K562 (cell line): ENCODE results near the gene CPM. TPM values are rescaled to one million over a fixed set of nuclear protein-coding genes. Genes with fewer than 3 reads are reported as not detected.

Experiments used
- ATAC-seq: fragments of 200-7000 bp; cut with Tn5 transposase; 3 replicates; pipeline ENCODE4 v1.9.1; 2020; ENCODE audit warnings: moderate library complexity
- BruUV-seq: library from RNA; stranded (reverse); fragments of 400-500 nt; replicated peaks from 2 replicates; lab custom pipeline; 2021; lab: Mats Ljungman, UMichigan
- CTCF ChIA-PET: fragments of 300-600 bp; formaldehyde crosslinking; extraction: SDS; loops from one replicate; lab custom pipeline; 2021; ENCODE audit warnings: low intra/inter-chr PET ratio; lab: Yijun Ruan, JAX
- POLR2A ChIA-PET: fragments of 300-600, 350-650 bp; sonication (Branson Sonifier 250); formaldehyde crosslinking; extraction: SDS; loops from one replicate; lab custom pipeline; 2021; ENCODE audit warnings: antibody characterized with exemption, inconsistent platforms; lab: Yijun Ruan, JAX
- DNase-seq, 4 experiments: peaks; one replicate each; pipeline versions ENCODE4 v3.0.0 to v3.0.0-alpha.2; 2011 to 2018; ENCODE audit warnings: low spot score in 3 of 4, mixed read lengths in 3 of 4; ENCODE audit errors: extremely low read depth in 1 of 4
- FAIRE-seq: peaks from 2 replicates; lab custom pipeline; 2011; peaks lifted over from hg19 to GRCh38; lab: Jason Lieb, UNC
- H2AFZ ChIP-seq: 2 replicates; pipeline ENCODE4 v1.6.0; 2011; ENCODE audit warnings: low read depth, low read length, control low read depth, inconsistent platforms
- H3K27ac ChIP-seq: fragments of 200-600 bp; 3 replicates; pipeline ENCODE4 v1.8.0; 2011; ENCODE audit warnings: low read depth, mild to moderate bottlenecking, control low read depth, inconsistent platforms, low read length, moderate library complexity, mixed read lengths; ENCODE audit errors: extremely low read depth
- H3K27me3 ChIP-seq, 2 experiments: fragments of 300-600 bp in 1 of 2; 2 replicates in 1 of 2; 3 replicates in 1 of 2; pipeline versions ENCODE4 v1.6.0 to v1.8.0; 2011; ENCODE audit warnings: inconsistent platforms in 2 of 2, low read length in 2 of 2, mild to moderate bottlenecking in 1 of 2, mixed read lengths in 1 of 2, moderate library complexity in 1 of 2; ENCODE audit not compliant: control insufficient read depth in 2 of 2, insufficient read depth in 2 of 2
- H3K36me3 ChIP-seq: fragments of 300-600 bp; 3 replicates; pipeline ENCODE4 v1.8.0; 2011; ENCODE audit warnings: mild to moderate bottlenecking, low read length, inconsistent platforms; ENCODE audit not compliant: control insufficient read depth, insufficient read depth
- H3K4me1 ChIP-seq, 2 experiments: fragments of 200-600 bp in 1 of 2; replicated peaks in 1 of 2; 2 replicates in 1 of 2; 3 replicates in 1 of 2; pipeline versions ENCODE4 v1.5.1 to v1.8.0; 2011; ENCODE audit warnings: inconsistent platforms in 2 of 2, low read length in 2 of 2, mild to moderate bottlenecking in 1 of 2, mixed read lengths in 1 of 2, moderate library complexity in 1 of 2; ENCODE audit not compliant: control insufficient read depth in 2 of 2, insufficient read depth in 2 of 2
- H3K4me2 ChIP-seq: 2 replicates; pipeline ENCODE4 v1.6.1; 2011; ENCODE audit warnings: low read length, control low read depth, inconsistent platforms, mixed read lengths; ENCODE audit not compliant: insufficient read depth
- H3K4me3 ChIP-seq: fragments of 200-600 bp; sonication (generic), shearing (Covaris generic); 2 replicates; pipeline ENCODE4 v1.5.1; 2016; ENCODE audit warnings: control low read depth, inconsistent platforms
- H3K79me2 ChIP-seq: fragments of 200-600 bp; 3 replicates; pipeline ENCODE4 v1.8.0; 2011; ENCODE audit warnings: low read length, inconsistent platforms; ENCODE audit not compliant: control insufficient read depth, insufficient read depth
- H3K9ac ChIP-seq, 2 experiments: 2 replicates each; pipeline versions ENCODE4 v1.6.0 to v1.6.1; 2011; ENCODE audit warnings: low read depth in 2 of 2, low read length in 2 of 2, control low read depth in 1 of 2, inconsistent platforms in 1 of 2, mild to moderate bottlenecking in 1 of 2, mixed read lengths in 1 of 2; ENCODE audit not compliant: insufficient read depth in 1 of 2
- H3K9me1 ChIP-seq: one replicate; pipeline ENCODE4 v1.6.0; 2011; ENCODE audit warnings: inconsistent platforms, mild to moderate bottlenecking, low read length, moderate library complexity; ENCODE audit not compliant: control insufficient read depth, insufficient read depth
- H3K9me3 ChIP-seq: replicated peaks from 2 replicates; pipeline ENCODE4 v1.5.1; 2011; ENCODE audit warnings: low read depth, low read length, inconsistent platforms; ENCODE audit not compliant: control insufficient read depth, insufficient read depth
- H4K20me1 ChIP-seq: replicated peaks from 2 replicates; pipeline ENCODE4 v1.6.1; 2011; ENCODE audit warnings: low read length, inconsistent platforms, mixed read lengths; ENCODE audit not compliant: control insufficient read depth, insufficient read depth
- BRF2 ChIP-seq: IDR thresholded peaks from 3 replicates; pipeline ENCODE4 v1.6.1; 2011; ENCODE audit warnings: borderline replicate concordance, mild to moderate bottlenecking; ENCODE audit not compliant: insufficient read length, insufficient read depth
- CREB3 ChIP-seq: fragments of 450-650 bp; conservative IDR thresholded peaks from 2 replicates; pipeline ENCODE4 v1.6.1; 2016; ENCODE audit warnings: missing genetic modification characterization, low read depth, mild to moderate bottlenecking, missing compliant biosample characterization, moderate library complexity
- CUX1 ChIP-seq: fragments of 200-800 bp; sonication (Bioruptor generic); IDR thresholded peaks from 2 replicates; pipeline ENCODE4 v1.6.1; 2016; ENCODE audit warnings: missing genetic modification characterization, missing compliant biosample characterization
- E2F5 ChIP-seq: sonication (generic); formaldehyde crosslinking; IDR thresholded peaks from 2 replicates; pipeline ENCODE4 v1.8.0; 2022; ENCODE audit warnings: mild to moderate bottlenecking, missing genetic modification reagents
- KDM5B ChIP-seq: fragments of 200-600 bp; sonication (generic); IDR thresholded peaks from 2 replicates; pipeline ENCODE4 v1.6.1; 2012; ENCODE audit warnings: low read depth, mild to moderate bottlenecking, moderate library complexity, low read length, control low read depth, inconsistent platforms; ENCODE audit not compliant: insufficient replicate concordance
- SMARCA4 ChIP-seq: fragments of 450-650 bp; IDR thresholded peaks from 2 replicates; pipeline ENCODE4 v1.6.1; 2016
- USF1 ChIP-seq: sonication (generic); formaldehyde crosslinking; IDR thresholded peaks from 2 replicates; pipeline ENCODE4 v1.9.0; 2022; ENCODE audit warnings: mild to moderate bottlenecking, missing genetic modification reagents
- ZBTB1 ChIP-seq: sonication (generic); formaldehyde crosslinking; IDR thresholded peaks from 2 replicates; pipeline ENCODE4 v1.8.1; 2023; ENCODE audit warnings: missing genetic modification reagents, low read depth, mild to moderate bottlenecking, borderline replicate concordance
- ZNF280B ChIP-seq: fragments of 250-450 bp; sonication (Bioruptor Pico); IDR thresholded peaks from 2 replicates; pipeline ENCODE4 v1.5.1; 2021; ENCODE audit warnings: mild to moderate bottlenecking
- WGBS: fragments of 100-300 bp; shearing (Covaris generic); methylation state at CpG from one replicate; pipeline ENCODE4 v1.1.6; 2016; ENCODE audit warnings: low coverage, mixed read lengths; ENCODE audit not compliant: insufficient coverage; ENCODE audit errors: missing lambda C conversion rate; 5-methylcytosine and 5-hydroxymethylcytosine counted together
- in situ Hi-C: fragments of 300-500 bp; cut with MboI; formaldehyde crosslinking; loops from 4 replicates; pipeline ENCODE4 v1.15.0; 2018; ENCODE audit warnings: inconsistent platforms, mixed read lengths
- intact Hi-C: fragments of 100-400 bp; cut with micrococcal nuclease; formaldehyde crosslinking; loops from 2 replicates; pipeline ENCODE4 v1.14.2; 2022
- polyA plus RNA-seq, 8 experiments: library from polyadenylated mRNA; depleted of rRNA in 4 of 8; stranded (reverse) in 5 of 8; unstranded in 3 of 8; fragments of >200 nt; fragmentation: Nextera tagmentation in 2 of 8; fragmentation: Illumina TruSeq in 1 of 8; extraction: Ambion mirVana in 2 of 8; extraction: Trizol in 1 of 8; gene quantifications; 2 replicates each; pipeline versions ENCODE4 v1.2.1 to v1.2.3, GENCODE V29; 2011 to 2014; ENCODE audit warnings: inconsistent platforms in 1 of 8, missing spikeins in 1 of 8
- total RNA-seq, 7 experiments: library from RNA; depleted of rRNA in 6 of 7; stranded (reverse); fragments of >200 nt in 6 of 7; fragmentation: Illumina TruSeq in 2 of 7; extraction: Trizol in 2 of 7; gene quantifications; 2 replicates each; pipeline versions ENCODE4 v1.2.1 to v1.2.3, GENCODE V29; 2011 to 2021; ENCODE audit warnings: low replicate concordance in 1 of 7

CPM gene
- total and polyA plus RNA-seq, 9 of the 15 experiments (the other 6 are each of a cell fraction or from before 2014, with no cell fraction given) = 0.31 TPM; not detected in 8

GRCh38 chr12:68981516-68981915 lies 48.5 kb upstream of the CPM start:
- Histone ChIP-seq H3K79me2 (no peaks in the 10 kb centered on the region), H2AFZ (no peak overlapping the region), H3K4me1 (no peaks in the 10 kb centered on the region), H4K20me1 (no peaks in the 10 kb centered on the region), H3K4me3 (no peak overlapping the region), H3K27me3 (peaks cover 0 to 11% of the 10 kb centered on the region in 2 experiments; a peak in 2 of 5 replicates), H3K27ac (no peak overlapping the region), H3K36me3 (no peaks in the 10 kb centered on the region), H3K9me1 (no peaks in the 10 kb centered on the region), H3K4me2 (no peak overlapping the region), H3K9ac (no peak overlapping the region), H3K9me3 (no peaks in the 10 kb centered on the region)
- ChIA-PET CTCF (no interaction called here), POLR2A (no interaction called here)
- DNase-seq (no peak), ATAC-seq (no peak), FAIRE-seq (no peak)
- in situ Hi-C loops = no loop called here
- BruUV-seq = no TSS peak
- 7% methylated on average over 3 of the region's 4 CpGs for WGBS
- intact Hi-C loops = no loop called here
- TF ChIP-seq ZBTB1 = no peak
- no peak for TF ChIP-seq E2F5 (CRISPR knock-in tag)
- no peak for TF ChIP-seq CREB3 (tag)
- TF ChIP-seq USF1 (CRISPR knock-in tag) = no peak
- no peak for TF ChIP-seq KDM5B
- no peak for TF ChIP-seq CUX1 (CRISPR knock-in tag)
- no peak for TF ChIP-seq BRF2
- TF ChIP-seq SMARCA4 = no peak
- TF ChIP-seq ZNF280B (CRISPR knock-in tag) = no peak
